ENCODE measurements around the gene OR2T1.
A peak's percentile ranks its signal among the peaks of the same experiment; 100 is the strongest.
"Not testable (repeated sequence)": the region's sequence is repeated elsewhere in the genome, so short reads cannot be mapped to it uniquely, and the experiment has no call there.

OR2T1 gene

DNA sequence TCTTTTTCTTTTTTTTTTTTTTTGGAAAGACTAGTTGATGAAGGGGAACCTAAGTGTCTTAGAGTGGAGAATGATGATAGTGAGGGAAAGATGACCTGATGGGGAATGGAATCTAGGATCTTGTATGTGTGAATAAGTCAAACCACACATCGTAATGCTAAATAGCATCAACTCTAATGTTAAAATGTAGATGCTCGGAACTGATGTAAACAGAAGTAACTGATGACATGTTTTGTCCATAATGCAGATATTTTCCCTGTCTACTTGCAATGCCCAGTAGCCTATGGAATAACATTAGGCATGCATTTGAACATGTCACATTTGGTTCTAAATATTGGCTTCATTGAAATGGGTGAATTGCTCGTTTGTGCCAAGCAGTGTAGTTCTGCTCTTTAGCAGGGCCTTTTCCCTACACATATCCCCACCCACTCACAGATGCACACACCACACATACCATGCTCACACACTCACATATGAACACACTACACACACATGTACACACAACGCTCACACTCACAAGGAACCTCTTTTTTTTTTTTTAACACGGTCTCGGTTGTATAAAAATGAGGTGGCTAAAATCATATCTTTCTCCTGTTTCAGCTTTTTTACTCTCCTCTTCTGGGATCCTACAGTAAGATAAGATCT is 47.1 kb downstream of the OR2T1 start:
- TF ChIP-seq POLR2AphosphoS5 (IDR thresholded peaks at IDR 0.05; ENCODE audit: low read depth, low read length) (peak; percentile 67), POLR2A (IDR thresholded peaks at IDR 0.05; ENCODE audit: low read depth, low read length) (peak; percentile 56; the same call in 1 of the 2 replicates)
- FAIRE-seq = peak; percentile 96
- not testable (repeated sequence) for DNase-seq (ENCODE audit: insufficient read length)

DNA sequence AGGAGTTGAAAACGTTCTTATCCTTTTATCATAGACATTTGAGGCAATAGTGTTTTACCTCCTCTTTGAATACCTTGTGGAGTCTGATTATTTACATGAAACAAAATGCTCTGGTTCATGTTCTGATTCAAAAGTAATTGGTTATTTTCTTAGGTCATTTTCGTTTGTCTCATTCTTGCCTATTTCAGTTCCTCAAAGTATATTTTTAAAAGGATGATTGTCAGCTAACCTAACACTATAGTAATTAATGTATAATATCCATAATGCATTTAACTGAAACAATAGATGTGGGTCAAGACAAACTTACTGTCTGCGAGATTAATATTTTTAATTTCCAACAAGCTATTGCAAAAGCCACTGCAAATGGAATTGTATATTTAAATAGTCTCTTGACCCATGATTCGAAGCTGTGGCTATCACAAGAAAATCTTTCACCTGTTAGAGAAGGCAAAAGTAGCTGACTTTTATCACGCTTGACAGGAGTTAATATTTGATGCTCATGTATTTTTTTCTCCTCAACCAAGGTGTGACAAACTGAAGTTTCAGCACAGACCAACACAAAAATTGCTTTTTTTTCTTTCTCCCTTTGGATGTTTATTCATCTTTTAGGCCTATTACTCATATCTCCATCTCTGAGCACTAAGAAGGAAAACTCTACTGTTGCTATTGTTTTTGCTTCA is 47.8 kb downstream of the OR2T1 start:
- not testable (repeated sequence) for DNase-seq (ENCODE audit: insufficient read length); FAIRE-seq

DNA sequence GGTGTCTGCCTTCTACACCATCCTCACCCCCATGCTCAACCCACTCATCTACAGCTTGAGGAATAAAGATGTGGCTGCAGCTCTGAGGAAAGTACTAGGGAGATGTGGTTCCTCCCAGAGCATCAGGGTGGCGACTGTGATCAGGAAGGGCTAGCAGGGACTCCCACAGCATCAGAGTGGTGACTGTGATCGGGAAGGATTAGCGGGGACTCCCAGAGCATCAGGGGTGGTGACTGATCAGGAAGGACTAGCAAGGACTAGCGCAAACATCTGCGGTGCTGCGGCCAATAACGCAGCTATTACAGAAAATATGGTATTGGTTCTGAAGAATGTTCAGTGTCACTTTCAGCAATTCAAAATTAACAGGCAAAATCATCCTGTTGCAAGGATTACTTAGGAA is 50.8 kb downstream of the OR2T1 start:
- peak; percentile 91 for FAIRE-seq
- DNase-seq (ENCODE audit: insufficient read length) = not testable (repeated sequence)

DNA sequence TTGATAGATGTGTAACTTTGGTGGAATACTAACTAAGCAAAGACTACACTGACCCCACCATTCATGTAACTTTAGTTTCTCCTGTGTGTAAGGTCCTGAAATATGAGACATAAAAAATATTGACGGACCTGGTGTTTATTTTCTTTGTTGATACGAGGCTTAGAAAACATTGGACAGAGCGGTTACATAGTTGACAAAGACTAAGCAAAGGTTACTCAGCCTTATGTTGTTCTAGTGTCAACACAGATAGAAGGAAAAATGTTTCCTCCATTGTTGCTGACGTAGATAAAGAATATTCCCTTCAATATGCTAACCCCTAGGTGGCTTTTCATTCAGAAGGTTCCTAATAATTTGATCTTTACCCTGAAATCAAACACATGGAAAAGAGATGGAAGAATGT is 52.2 kb downstream of the OR2T1 start:
- DNase-seq (ENCODE audit: insufficient read length); FAIRE-seq: not testable (repeated sequence)

DNA sequence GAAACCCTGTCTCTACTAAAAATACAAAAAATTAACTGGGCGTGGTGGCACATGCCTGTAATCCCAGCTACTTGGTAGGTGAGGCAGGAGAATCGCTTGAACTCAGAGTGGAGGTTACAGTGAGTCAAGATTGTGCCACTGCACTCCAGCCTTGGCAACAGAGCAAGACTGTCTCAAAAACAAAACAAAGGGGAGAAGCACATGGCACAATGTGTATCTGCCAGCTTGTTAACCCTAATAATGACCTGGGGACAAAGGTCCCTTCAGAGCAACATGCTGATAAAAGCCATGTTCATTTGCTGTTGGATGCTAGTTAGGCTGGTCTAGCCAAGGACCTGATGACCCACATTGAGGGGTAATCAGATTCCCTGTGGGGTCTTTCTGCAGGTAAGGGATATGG is 53.8 kb downstream of the OR2T1 start:
- DNase-seq (ENCODE audit: insufficient read length); FAIRE-seq: not testable (repeated sequence)

Measured in GM12892 (cell line).